Measurements from ENCODE around the gene DCDC2B. TPM values are rescaled to one million over a fixed set of nuclear protein-coding genes. Genes with fewer than 3 reads are reported as not detected.

The DCDC2B gene
- total RNA-seq, 4 donors from 2014 or later = not detected

GRCh38 chr1:32215629-32216480 lies 7.0 kb downstream of the DCDC2B start:
- peak; percentile 74 for ATAC-seq (ENCODE audit: low FRiP score)
- no peak for TF ChIP-seq CTCF (IDR thresholded peaks at IDR 0.05)
- no peak for DNase-seq (ENCODE audit: low spot score)

GRCh38 chr1:32216566-32216965 lies 7.7 kb downstream of the DCDC2B start:
- ATAC-seq (ENCODE audit: low FRiP score) = no peak
- TF ChIP-seq CTCF (IDR thresholded peaks at IDR 0.05) = no peak
- DNase-seq (ENCODE audit: low spot score) = no peak

GRCh38 chr1:32219022-32219421 lies 10.1 kb downstream of the DCDC2B start:
- ATAC-seq (ENCODE audit: low FRiP score) (no peak), DNase-seq (ENCODE audit: low spot score) (no peak)
- no peak for TF ChIP-seq CTCF (IDR thresholded peaks at IDR 0.05)

- no peak for TF ChIP-seq CTCF (IDR thresholded peaks at IDR 0.05)
- DNase-seq (ENCODE audit: low spot score) = no peak
- no peak for ATAC-seq (ENCODE audit: low FRiP score)
Observed at GRCh38 chr1:32220746-32221580, 12.1 kb downstream of the DCDC2B start.

- DNase-seq (ENCODE audit: low spot score) (no peak), ATAC-seq (ENCODE audit: low FRiP score) (peak; percentile 8)
- no peak for TF ChIP-seq CTCF (IDR thresholded peaks at IDR 0.05)
Observed at GRCh38 chr1:32221581-32221979, 12.7 kb downstream of the DCDC2B start.

- peak; percentile 93 for ATAC-seq (ENCODE audit: low FRiP score)
- DNase-seq (ENCODE audit: low spot score) = peak; percentile 94
- no peak for TF ChIP-seq CTCF (IDR thresholded peaks at IDR 0.05)
Observed at GRCh38 chr1:32221980-32222755, 13.3 kb downstream of the DCDC2B start, which contains the start of the genes EIF3I and TMEM234. Gene EIF3I, plus strand, starts transcription at chr1:32222407. Its CDS starts 35 bp downstream, at chr1:32222442. Gene TMEM234, minus strand, starts transcription at chr1:32222353. Its CDS starts 31 bp downstream, at chr1:32222322.

Measured in omental fat pad (tissue), 4 donors.